ENCODE measurements around the gene KRTAP5-2. TPM values are rescaled to one million over a fixed set of nuclear protein-coding genes. Genes with fewer than 3 reads are reported as not detected.
"Not testable (repeated sequence)": the region's sequence is repeated elsewhere in the genome, so short reads cannot be mapped to it uniquely, and the experiment has no call there.

The KRTAP5-2 gene
- polyA plus RNA-seq, 3 donors = not detected

DNA sequence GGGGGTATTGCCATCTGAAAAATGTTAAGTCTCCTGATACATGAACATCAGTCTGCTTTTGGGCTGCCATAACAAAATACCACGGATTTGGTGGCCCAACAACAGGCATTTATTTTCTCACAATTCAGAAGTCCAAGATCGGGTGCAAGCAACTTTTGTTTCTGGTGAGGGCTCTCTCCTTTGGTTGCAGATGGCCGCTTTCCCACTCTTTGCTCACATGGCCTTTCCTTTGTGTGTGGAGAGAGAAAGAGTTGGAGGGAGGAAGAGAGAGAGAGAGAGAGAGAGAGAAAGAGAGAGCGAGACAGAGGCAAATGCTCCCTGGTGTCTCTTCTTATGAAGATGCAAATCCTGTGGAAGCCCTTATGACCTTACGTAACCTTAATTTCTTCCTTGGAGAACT is 2.5 kb upstream of the KRTAP5-2 start:
- no peaks in the 10 kb centered on the region for H3K36me3 ChIP-seq (replicated peaks in 1 of 2; ENCODE audit: control insufficient read depth in 1 of 2, insufficient read depth in 2 of 2, low read length in 2 of 2)
- H3K79me2 ChIP-seq (ENCODE audit: insufficient read depth, low read length) = no peaks in the 10 kb centered on the region
- H3K4me2 ChIP-seq (replicated peaks; ENCODE audit: extremely low read depth, low read length, poor library complexity, severe bottlenecking) = no peak overlapping the region
- Mint-ChIP-seq H3K27me3 (ENCODE audit: low read depth in 3 of 3) (peaks cover 51 to 53% (median 53%) of the 10 kb centered on the region in 3 donors), H3K4me3 (peak overlapping the region in 1 of 2 donors; percentile 35), H3K27ac (no peak overlapping the region), H3K4me1 (no peaks in the 10 kb centered on the region), H3K9me3 (peaks cover 0 to 2% (median 0%) of the 10 kb centered on the region in 7 donors), H3K36me3 (no peaks in the 10 kb centered on the region)
- no peak overlapping the region for H3K4me3 ChIP-seq (replicated peaks in 1 of 3; ENCODE audit: low read depth in 2 of 3, low read length in 3 of 3)
- H4K20me1 ChIP-seq (ENCODE audit: insufficient read depth, low read length) = no peaks in the 10 kb centered on the region
- H3K9ac ChIP-seq (ENCODE audit: insufficient read depth, low read length, poor library complexity, severe bottlenecking) = no peak overlapping the region
- peaks cover 5 to 14% of the 10 kb centered on the region in 2 donors for H3K27me3 ChIP-seq (ENCODE audit: control insufficient read depth in 2 of 2, insufficient read depth in 2 of 2, low read length in 2 of 2)
- DNase-seq = no peak
- no peak overlapping the region for H2AFZ ChIP-seq (ENCODE audit: insufficient read depth, low read depth, low read length, poor library complexity, severe bottlenecking)
- intact Hi-C loops (cut with micrococcal nuclease) = no loop called here
- 70% methylated on average over 2 of the region's 5 CpGs for WGBS (ENCODE audit: insufficient coverage)
- H3K27ac ChIP-seq (ENCODE audit: low read depth in 1 of 2, low read length in 2 of 2) = no peak overlapping the region
- no peaks in the 10 kb centered on the region for H3K4me1 ChIP-seq (ENCODE audit: control insufficient read depth in 1 of 2, insufficient read depth in 2 of 2, low read length in 2 of 2)
- TF ChIP-seq, protein P1, sequence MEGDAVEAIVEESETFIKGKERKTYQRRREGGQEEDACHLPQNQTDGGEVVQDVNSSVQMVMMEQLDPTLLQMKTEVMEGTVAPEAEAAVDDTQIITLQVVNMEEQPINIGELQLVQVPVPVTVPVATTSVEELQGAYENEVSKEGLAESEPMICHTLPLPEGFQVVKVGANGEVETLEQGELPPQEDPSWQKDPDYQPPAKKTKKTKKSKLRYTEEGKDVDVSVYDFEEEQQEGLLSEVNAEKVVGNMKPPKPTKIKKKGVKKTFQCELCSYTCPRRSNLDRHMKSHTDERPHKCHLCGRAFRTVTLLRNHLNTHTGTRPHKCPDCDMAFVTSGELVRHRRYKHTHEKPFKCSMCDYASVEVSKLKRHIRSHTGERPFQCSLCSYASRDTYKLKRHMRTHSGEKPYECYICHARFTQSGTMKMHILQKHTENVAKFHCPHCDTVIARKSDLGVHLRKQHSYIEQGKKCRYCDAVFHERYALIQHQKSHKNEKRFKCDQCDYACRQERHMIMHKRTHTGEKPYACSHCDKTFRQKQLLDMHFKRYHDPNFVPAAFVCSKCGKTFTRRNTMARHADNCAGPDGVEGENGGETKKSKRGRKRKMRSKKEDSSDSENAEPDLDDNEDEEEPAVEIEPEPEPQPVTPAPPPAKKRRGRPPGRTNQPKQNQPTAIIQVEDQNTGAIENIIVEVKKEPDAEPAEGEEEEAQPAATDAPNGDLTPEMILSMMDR (IDR thresholded peaks at IDR 0.05) = no peak
- H3K9me3 ChIP-seq (replicated peaks in 1 of 2; ENCODE audit: control insufficient read depth in 1 of 2, insufficient read depth in 1 of 2, low read length in 2 of 2) = no peaks in the 10 kb centered on the region

DNA sequence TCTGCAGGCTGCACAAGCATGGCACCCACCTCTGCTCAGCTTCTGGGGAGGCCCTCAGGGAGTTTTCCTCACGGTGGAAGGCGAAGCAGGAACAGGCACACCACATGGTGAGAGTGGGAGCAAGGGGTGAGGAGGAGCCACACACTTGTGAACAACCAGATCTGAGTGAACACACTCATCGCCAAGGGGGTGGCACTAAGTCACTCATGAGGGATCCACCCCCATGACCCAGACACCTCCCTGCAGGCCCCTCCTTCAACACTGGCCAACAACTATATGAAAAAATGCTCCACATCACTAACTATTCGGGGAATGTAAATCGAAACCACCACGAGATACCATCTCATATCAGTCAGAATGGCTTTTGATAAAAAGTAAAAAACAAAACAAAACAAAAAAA is 722 bp upstream of the KRTAP5-2 start:
- TF ChIP-seq, protein P1 (IDR thresholded peaks at IDR 0.05) = no peak
- DNase-seq = no peak
- Histone ChIP-seq H3K4me3 (replicated peaks in 1 of 3; ENCODE audit: low read depth in 2 of 3, low read length in 3 of 3) (no peak overlapping the region), H3K9me3 (replicated peaks in 1 of 2; ENCODE audit: control insufficient read depth in 1 of 2, insufficient read depth in 1 of 2, low read length in 2 of 2) (no peaks in the 10 kb centered on the region), H3K4me2 (replicated peaks; ENCODE audit: extremely low read depth, low read length, poor library complexity, severe bottlenecking) (no peak overlapping the region), H3K4me1 (ENCODE audit: control insufficient read depth in 1 of 2, insufficient read depth in 2 of 2, low read length in 2 of 2) (no peaks in the 10 kb centered on the region), H2AFZ (ENCODE audit: insufficient read depth, low read depth, low read length, poor library complexity, severe bottlenecking) (no peak overlapping the region), H3K27ac (ENCODE audit: low read depth in 1 of 2, low read length in 2 of 2) (no peak overlapping the region), H3K79me2 (ENCODE audit: insufficient read depth, low read length) (no peaks in the 10 kb centered on the region), H3K36me3 (replicated peaks in 1 of 2; ENCODE audit: control insufficient read depth in 1 of 2, insufficient read depth in 2 of 2, low read length in 2 of 2) (no peaks in the 10 kb centered on the region), H3K27me3 (ENCODE audit: control insufficient read depth in 2 of 2, insufficient read depth in 2 of 2, low read length in 2 of 2) (peaks cover 5 to 19% of the 10 kb centered on the region in 2 donors), H3K9ac (ENCODE audit: insufficient read depth, low read length, poor library complexity, severe bottlenecking) (no peak overlapping the region), H4K20me1 (ENCODE audit: insufficient read depth, low read length) (no peaks in the 10 kb centered on the region)
- H3K36me3 Mint-ChIP-seq = no peaks in the 10 kb centered on the region
- H3K4me3 Mint-ChIP-seq = no peak overlapping the region
- peaks cover 0 to 2% (median 0%) of the 10 kb centered on the region in 7 donors for H3K9me3 Mint-ChIP-seq
- H3K4me1 Mint-ChIP-seq = no peaks in the 10 kb centered on the region
- 73% methylated on average over 2 of the region's 6 CpGs for WGBS (ENCODE audit: insufficient coverage)
- peak overlapping the region in 1 of 7 donors; percentile 23 for H3K27ac Mint-ChIP-seq
- intact Hi-C loops (cut with micrococcal nuclease) = no loop called here
- peaks cover 52 to 70% (median 67%) of the 10 kb centered on the region in 3 donors for H3K27me3 Mint-ChIP-seq (ENCODE audit: low read depth in 3 of 3)

DNA sequence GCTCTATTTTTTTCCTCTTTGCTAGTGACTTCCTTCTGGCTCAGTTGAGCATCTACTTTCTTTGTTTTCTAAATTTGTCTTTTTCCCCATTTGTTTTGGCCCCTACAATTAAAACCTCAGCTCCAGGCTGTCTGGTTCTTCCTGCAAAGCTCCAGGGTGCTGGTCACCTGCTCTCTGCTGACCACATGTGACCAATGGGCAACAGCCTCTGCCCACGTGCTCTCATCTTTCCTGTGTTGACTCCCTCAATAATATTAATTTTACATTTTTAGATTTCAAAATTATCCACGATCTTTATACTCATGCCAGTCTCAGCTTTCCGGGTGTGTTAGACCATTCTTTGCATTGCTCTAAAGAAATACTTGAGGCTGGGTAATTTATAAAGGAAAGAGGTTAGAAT is 312 bp upstream of the KRTAP5-2 start:
- H3K4me3 ChIP-seq (replicated peaks in 1 of 3; ENCODE audit: low read depth in 2 of 3, low read length in 3 of 3); H3K4me2 ChIP-seq (replicated peaks; ENCODE audit: extremely low read depth, low read length, poor library complexity, severe bottlenecking); H3K4me1 Mint-ChIP-seq; H3K27ac ChIP-seq (ENCODE audit: low read depth in 1 of 2, low read length in 2 of 2); H2AFZ ChIP-seq (ENCODE audit: insufficient read depth, low read depth, low read length, poor library complexity, severe bottlenecking); DNase-seq; intact Hi-C loops (cut with micrococcal nuclease); H3K9me3 ChIP-seq (replicated peaks in 1 of 2; ENCODE audit: control insufficient read depth in 1 of 2, insufficient read depth in 1 of 2, low read length in 2 of 2); H3K9me3 Mint-ChIP-seq; H3K36me3 Mint-ChIP-seq; H3K79me2 ChIP-seq (ENCODE audit: insufficient read depth, low read length); H3K9ac ChIP-seq (ENCODE audit: insufficient read depth, low read length, poor library complexity, severe bottlenecking); H3K4me1 ChIP-seq (ENCODE audit: control insufficient read depth in 1 of 2, insufficient read depth in 2 of 2, low read length in 2 of 2); H3K36me3 ChIP-seq (replicated peaks in 1 of 2; ENCODE audit: control insufficient read depth in 1 of 2, insufficient read depth in 2 of 2, low read length in 2 of 2); H4K20me1 ChIP-seq (ENCODE audit: insufficient read depth, low read length): not testable (repeated sequence)
- WGBS (ENCODE audit: insufficient coverage) = no CpG with 5 or more reads among the region's 3 CpGs
- peak overlapping the region in 1 of 7 donors; percentile 23 for H3K27ac Mint-ChIP-seq
- H3K4me3 Mint-ChIP-seq = peak overlapping the region in 1 of 2 donors; percentile 40
- peaks cover 53 to 74% (median 67%) of the 10 kb centered on the region in 3 donors for H3K27me3 Mint-ChIP-seq (ENCODE audit: low read depth in 3 of 3)
- peaks cover 5 to 23% of the 10 kb centered on the region in 2 donors for H3K27me3 ChIP-seq (ENCODE audit: control insufficient read depth in 2 of 2, insufficient read depth in 2 of 2, low read length in 2 of 2)

Measured in CD14-positive monocyte (primary cell).